HG02763 (cell line): ENCODE results near the gene DENND4C.
"Not testable (repeated sequence)": the region's sequence is repeated elsewhere in the genome, so short reads cannot be mapped to it uniquely, and the experiment has no call there.

Experiments used
- ATAC-seq: cut with Tn5 transposase; IDR thresholded peaks from one replicate; pipeline ENCODE4 v1.9.1; 2021; ENCODE audit warnings: mild to moderate bottlenecking, moderate library complexity; ENCODE audit not compliant: unreplicated experiment

The DENND4C gene

GRCh38 chr9:19265602-19266001 lies 35.1 kb downstream of the DENND4C start:
- ATAC-seq = not testable (repeated sequence)

GRCh38 chr9:19266778-19267384 lies 36.4 kb downstream of the DENND4C start:
- not testable (repeated sequence) for ATAC-seq

GRCh38 chr9:19269582-19269981 lies 39.1 kb downstream of the DENND4C start:
- ATAC-seq = no peak

GRCh38 chr9:19270421-19270949 lies 40.0 kb downstream of the DENND4C start:
- no peak for ATAC-seq

GRCh38 chr9:19271081-19271480 lies 40.6 kb downstream of the DENND4C start:
- no peak for ATAC-seq

- no peak for ATAC-seq
These were observed 51.3 kb downstream of the DENND4C start for GRCh38 chr9:19281801-19282200.

GRCh38 chr9:19283072-19283710 lies 52.7 kb downstream of the DENND4C start:
- ATAC-seq = no peak

- ATAC-seq = no peak
These were observed 54.2 kb downstream of the DENND4C start for GRCh38 chr9:19284729-19285128.

- no peak for ATAC-seq
These were observed 56.2 kb downstream of the DENND4C start for GRCh38 chr9:19286634-19287188.

GRCh38 chr9:19288081-19288480 lies 57.6 kb downstream of the DENND4C start:
- ATAC-seq = no peak

- no peak for ATAC-seq
These were observed 59.6 kb downstream of the DENND4C start for GRCh38 chr9:19290103-19290502.

GRCh38 chr9:19294219-19294618 lies 63.7 kb downstream of the DENND4C start:
- no peak for ATAC-seq

GRCh38 chr9:19298436-19299000 lies 68.0 kb downstream of the DENND4C start:
- ATAC-seq = no peak

- no peak for ATAC-seq
These were observed 72.7 kb downstream of the DENND4C start for GRCh38 chr9:19303216-19303615.

GRCh38 chr9:19306568-19306967 lies 76.1 kb downstream of the DENND4C start:
- no peak for ATAC-seq

- no peak for ATAC-seq
These were observed 79.8 kb downstream of the DENND4C start for GRCh38 chr9:19310246-19310645.

- no peak for ATAC-seq
These were observed 83.1 kb downstream of the DENND4C start for GRCh38 chr9:19313573-19313972.

GRCh38 chr9:19320495-19320894 lies 90.0 kb downstream of the DENND4C start:
- ATAC-seq = no peak

GRCh38 chr9:19331877-19332276 lies 101.4 kb downstream of the DENND4C start:
- ATAC-seq = no peak

GRCh38 chr9:19336166-19336565 lies 105.7 kb downstream of the DENND4C start:
- ATAC-seq = no peak

GRCh38 chr9:19342947-19343346 lies 112.5 kb downstream of the DENND4C start:
- no peak for ATAC-seq

GRCh38 chr9:19358701-19359100 lies 128.2 kb downstream of the DENND4C start:
- no peak for ATAC-seq
